PC-3 (cell line): ENCODE measurements around the gene LAS1L.

ENCODE experiments used
- EZH2phosphoT487 ChIP-seq: fragments of 300-600 bp; sonication (generic); IDR thresholded peaks from 2 replicates; pipeline ENCODE4 v1.6.1; 2018; ENCODE audit warnings: mild to moderate bottlenecking, antibody characterized with exemption, low read length, borderline replicate concordance
- TF ChIP-seq, protein P1 (sequence below): fragments of 300-600 bp; sonication (generic); conservative IDR thresholded peaks from 2 replicates; pipeline ENCODE4 v1.5.1; 2017; ENCODE audit warnings: antibody characterized with exemption, low read depth, mild to moderate bottlenecking, low read length

- TF ChIP-seq, protein P1, sequence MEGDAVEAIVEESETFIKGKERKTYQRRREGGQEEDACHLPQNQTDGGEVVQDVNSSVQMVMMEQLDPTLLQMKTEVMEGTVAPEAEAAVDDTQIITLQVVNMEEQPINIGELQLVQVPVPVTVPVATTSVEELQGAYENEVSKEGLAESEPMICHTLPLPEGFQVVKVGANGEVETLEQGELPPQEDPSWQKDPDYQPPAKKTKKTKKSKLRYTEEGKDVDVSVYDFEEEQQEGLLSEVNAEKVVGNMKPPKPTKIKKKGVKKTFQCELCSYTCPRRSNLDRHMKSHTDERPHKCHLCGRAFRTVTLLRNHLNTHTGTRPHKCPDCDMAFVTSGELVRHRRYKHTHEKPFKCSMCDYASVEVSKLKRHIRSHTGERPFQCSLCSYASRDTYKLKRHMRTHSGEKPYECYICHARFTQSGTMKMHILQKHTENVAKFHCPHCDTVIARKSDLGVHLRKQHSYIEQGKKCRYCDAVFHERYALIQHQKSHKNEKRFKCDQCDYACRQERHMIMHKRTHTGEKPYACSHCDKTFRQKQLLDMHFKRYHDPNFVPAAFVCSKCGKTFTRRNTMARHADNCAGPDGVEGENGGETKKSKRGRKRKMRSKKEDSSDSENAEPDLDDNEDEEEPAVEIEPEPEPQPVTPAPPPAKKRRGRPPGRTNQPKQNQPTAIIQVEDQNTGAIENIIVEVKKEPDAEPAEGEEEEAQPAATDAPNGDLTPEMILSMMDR: peak; percentile 90
- TF ChIP-seq EZH2phosphoT487: no peak
These were observed 47.2 kb upstream of the LAS1L start for GRCh38 chrX:65581661-65582339.
